ENCODE measurements around the gene CHST11.
"Not testable (repeated sequence)": the region's sequence is repeated elsewhere in the genome, so short reads cannot be mapped to it uniquely, and the experiment has no call there.

Gene CHST11

GRCh38 chr12:104567832-104568486 lies 111.2 kb downstream of the CHST11 start:
- DNase-seq = no peak

- DNase-seq = no peak
These were observed 111.7 kb downstream of the CHST11 start for GRCh38 chr12:104568487-104568868.

- no peak for DNase-seq
These were observed 112.2 kb downstream of the CHST11 start for GRCh38 chr12:104568935-104569334.

GRCh38 chr12:104569346-104570173 lies 112.8 kb downstream of the CHST11 start:
- peak; percentile 29 for DNase-seq

- DNase-seq = no peak
These were observed 113.6 kb downstream of the CHST11 start for GRCh38 chr12:104570174-104570907.

- DNase-seq = no peak
These were observed 114.6 kb downstream of the CHST11 start for GRCh38 chr12:104571328-104571727.

GRCh38 chr12:104574353-104574752 lies 117.6 kb downstream of the CHST11 start:
- not testable (repeated sequence) for DNase-seq

- DNase-seq = not testable (repeated sequence)
These were observed 118.0 kb downstream of the CHST11 start for GRCh38 chr12:104574758-104575157.

GRCh38 chr12:104575442-104576186 lies 118.9 kb downstream of the CHST11 start:
- DNase-seq = no peak

GRCh38 chr12:104576187-104576778 lies 119.5 kb downstream of the CHST11 start:
- no peak for DNase-seq

GRCh38 chr12:104576980-104577580 lies 120.3 kb downstream of the CHST11 start:
- no peak for DNase-seq

GRCh38 chr12:104577581-104577981 lies 120.8 kb downstream of the CHST11 start:
- DNase-seq = no peak

- no peak for DNase-seq
These were observed 121.7 kb downstream of the CHST11 start for GRCh38 chr12:104578453-104578852.

GRCh38 chr12:104579718-104580495 lies 123.2 kb downstream of the CHST11 start:
- DNase-seq = no peak

- no peak for DNase-seq
These were observed 124.3 kb downstream of the CHST11 start for GRCh38 chr12:104581005-104581570.

GRCh38 chr12:104582739-104583138 lies 126.0 kb downstream of the CHST11 start:
- DNase-seq = no peak

- DNase-seq = no peak
These were observed 126.6 kb downstream of the CHST11 start for GRCh38 chr12:104583301-104583700.

- DNase-seq = no peak
These were observed 128.8 kb downstream of the CHST11 start for GRCh38 chr12:104585448-104586055.

GRCh38 chr12:104586351-104586919 lies 129.7 kb downstream of the CHST11 start:
- DNase-seq = no peak
